Kidney (tissue), 14 donors: ENCODE data around the gene RAI1. TPM values are rescaled to one million over a fixed set of nuclear protein-coding genes. Genes with fewer than 3 reads are reported as not detected.

Experiments
- DNase-seq, 5 donors: peaks; one replicate each; pipeline ENCODE4 v3.0.0-alpha.2; 2013 to 2020
- FAIRE-seq: peaks from 2 replicates; lab custom pipeline; 2012; peaks lifted over from hg19 to GRCh38; lab: Jason Lieb, UNC
- H3K27ac ChIP-seq, 2 donors: one replicate each; pipeline ENCODE4 v1.7.0; 2013; ENCODE audit warnings: low read depth in 2 of 2, low read length in 2 of 2, inconsistent platforms in 1 of 2
- H3K27me3 ChIP-seq: one replicate; pipeline ENCODE4 v1.7.1; 2013; ENCODE audit warnings: low read length, inconsistent platforms; ENCODE audit not compliant: control insufficient read depth, insufficient read depth
- H3K36me3 ChIP-seq, 3 donors: one replicate each; pipeline versions ENCODE4 v1.7.0 to v1.7.1; 2013; ENCODE audit warnings: low read length in 3 of 3, control low read depth in 1 of 3, inconsistent platforms in 1 of 3; ENCODE audit not compliant: insufficient read depth in 3 of 3, control insufficient read depth in 2 of 3
- H3K4me1 ChIP-seq, 3 donors: one replicate each; pipeline versions ENCODE4 v1.7.0 to v1.7.1; 2013; ENCODE audit warnings: low read length in 3 of 3, inconsistent platforms in 1 of 3, low read depth in 1 of 3; ENCODE audit not compliant: control insufficient read depth in 2 of 3, insufficient read depth in 2 of 3
- H3K4me3 ChIP-seq, 3 donors: one replicate each; pipeline versions ENCODE4 v1.7.0 to v1.8.1; 2013; ENCODE audit warnings: low read length in 3 of 3, control low read depth in 1 of 3, inconsistent platforms in 1 of 3
- H3K9ac ChIP-seq, 3 donors: one replicate each; pipeline versions ENCODE4 v1.7.0 to v1.7.1; 2013; ENCODE audit warnings: low read length in 3 of 3, control low read depth in 1 of 3, inconsistent platforms in 1 of 3
- H3K9me3 ChIP-seq, 3 donors: one replicate each; pipeline versions ENCODE4 v1.7.0 to v1.7.1; 2013; ENCODE audit warnings: low read length in 3 of 3, control low read depth in 1 of 3, inconsistent platforms in 1 of 3; ENCODE audit not compliant: control insufficient read depth in 2 of 3, insufficient read depth in 1 of 3
- CTCF ChIP-seq: IDR thresholded peaks from 3 replicates; pipeline ENCODE4 v1.5.1; 2012; ENCODE audit warnings: mild to moderate bottlenecking, moderate library complexity, borderline replicate concordance; ENCODE audit not compliant: insufficient read depth; ENCODE audit errors: extremely low read depth
- intact Hi-C: fragments of 100-400 bp; cut with DNase I; formaldehyde crosslinking; loops from one replicate; pipeline ENCODE4 v1.11.1; 2022
- polyA plus RNA-seq: library from polyadenylated mRNA; stranded (reverse); fragments of 350-450 nt; fragmentation: Illumina TruSeq; extraction: RNeasy Lipid Tissue Mini Kit (QIAGEN cat#74804); gene quantifications from one replicate; pipeline ENCODE4 v1.2.3, GENCODE V29; 2014; ENCODE audit warnings: low read depth, low replicate concordance; ENCODE audit not compliant: insufficient read depth
- total RNA-seq: library from RNA; stranded (reverse); fragmentation: NEBNext Ultra II Directional; extraction: Animal tissue kit (Norgen Biotek cat#: 25700); gene quantifications from one replicate; pipeline ENCODE4 v1.2.1, GENCODE V29; 2021
- donor health status: control.
- donor health status: control.
- donor health status: control.
- donor health status: control.
- donor health status: control.
- donor health status: DM: yes; HTN: yes; CAD: no.
- donor health status: Normal renal cell carcinoma (clear cell type).

Gene RAI1
- total and polyA plus RNA-seq, 2 donors from 2014 or later = 6.7 to 50.5 TPM

GRCh38 chr17:17703140-17703919, 22.1 kb downstream of the RAI1 start:
- DNase-seq = peak in 4 of 5 donors; percentile 60 to 74 (median 65)
- intact Hi-C loops = no loop called here
- H3K9ac ChIP-seq = no peak overlapping the region
- no peaks in the 10 kb centered on the region for H3K9me3 ChIP-seq
- peaks cover 0 to 40% (median 16%) of the 10 kb centered on the region in 3 donors for H3K4me1 ChIP-seq
- H3K4me3 ChIP-seq = no peak overlapping the region
- H3K27me3 ChIP-seq = no peaks in the 10 kb centered on the region
- no peaks in the 10 kb centered on the region for H3K36me3 ChIP-seq
- H3K27ac ChIP-seq = no peak overlapping the region
- TF ChIP-seq CTCF = no peak
- no peak for FAIRE-seq

- no peak overlapping the region for H3K4me3 ChIP-seq
- H3K9ac ChIP-seq = no peak overlapping the region
- no peak for DNase-seq
- FAIRE-seq = no peak
- no peaks in the 10 kb centered on the region for H3K27me3 ChIP-seq
- H3K9me3 ChIP-seq = no peaks in the 10 kb centered on the region
- intact Hi-C loops = no loop called here
- peaks cover 0 to 28% (median 5%) of the 10 kb centered on the region in 3 donors for H3K4me1 ChIP-seq
- no peak for TF ChIP-seq CTCF
- H3K27ac ChIP-seq = no peak overlapping the region
- H3K36me3 ChIP-seq = no peaks in the 10 kb centered on the region
These were observed 23.7 kb downstream of the RAI1 start for GRCh38 chr17:17704931-17705330.

- intact Hi-C loops = no loop called here
- Histone ChIP-seq H3K4me3 (no peak overlapping the region), H3K27me3 (no peaks in the 10 kb centered on the region), H3K36me3 (no peaks in the 10 kb centered on the region), H3K27ac (no peak overlapping the region), H3K4me1 (peaks cover 0 to 24% (median 9%) of the 10 kb centered on the region in 3 donors), H3K9me3 (no peaks in the 10 kb centered on the region), H3K9ac (no peak overlapping the region)
- TF ChIP-seq CTCF = no peak
- FAIRE-seq = no peak
- no peak for DNase-seq
These were observed 25.1 kb downstream of the RAI1 start for GRCh38 chr17:17706140-17707060.
